Body of pancreas (tissue), 4 donors: ENCODE data around the gene RAB9B. TPM values are rescaled to one million over a fixed set of nuclear protein-coding genes. Genes with fewer than 3 reads are reported as not detected.
"Not testable (repeated sequence)": the region's sequence is repeated elsewhere in the genome, so short reads cannot be mapped to it uniquely, and the experiment has no call there.

Experiments
- ATAC-seq: fragments of 150-250 bp; one replicate; pipeline ENCODE4 v1.9.1; 2016
- DNase-seq, 4 donors: peaks; one replicate each; pipeline ENCODE4 v3.0.0-alpha.2; 2019
- H3K27ac ChIP-seq, 4 donors: fragments of 200-600 bp; sonication (generic); 1 replicate in 3 of 4; 2 replicates in 1 of 4; pipeline versions ENCODE4 v1.5.1 to v1.6.1; 2016 to 2019; ENCODE audit warnings: mild to moderate bottlenecking in 1 of 4, mixed read lengths in 1 of 4, moderate library complexity in 1 of 4
- H3K27me3 ChIP-seq, 2 donors: fragments of 200-600 bp; sonication (generic); one replicate each; pipeline ENCODE4 v1.6.0; 2016; ENCODE audit warnings: mild to moderate bottlenecking in 1 of 2
- H3K36me3 ChIP-seq, 2 donors: fragments of 200-600 bp; sonication (generic); replicated peaks in 1 of 2; 2 replicates each; pipeline ENCODE4 v1.5.1; 2016; ENCODE audit warnings: low read depth in 2 of 2; ENCODE audit not compliant: insufficient read depth in 1 of 2
- H3K4me1 ChIP-seq: fragments of 200-600 bp; sonication (generic); one replicate; pipeline ENCODE4 v1.6.0; 2016
- H3K4me3 ChIP-seq, 2 donors: fragments of 200-600 bp; sonication (generic); 1 replicate in 1 of 2; 2 replicates in 1 of 2; pipeline ENCODE4 v1.5.1; 2016 to 2019
- H3K9me3 ChIP-seq, 3 donors: fragments of 200-600 bp; sonication (generic); 1 replicate in 2 of 3; 2 replicates in 1 of 3; pipeline ENCODE4 v1.5.1; 2016
- CTCF ChIP-seq, 7 experiments: fragments of 450-650 bp in 4 of 7; fragments of 200-600 bp in 3 of 7; sonication (generic) in 3 of 7; IDR thresholded peaks; one replicate each; pipeline ENCODE4 v1.5.1; 2016 to 2019; ENCODE audit warnings: antibody characterized with exemption in 7 of 7
- POLR2A ChIP-seq, 3 donors: fragments of 450-650 bp; IDR thresholded peaks; one replicate each; pipeline ENCODE4 v1.6.1; 2016; ENCODE audit warnings: antibody characterized with exemption in 3 of 3, mild to moderate bottlenecking in 2 of 3
- WGBS, 2 donors: methylation state at CpG; one replicate each; pipeline ENCODE4 v1.1.5; 2017; 5-methylcytosine and 5-hydroxymethylcytosine counted together
- intact Hi-C: fragments of 100-400 bp; cut with DNase I; formaldehyde crosslinking; loops from one replicate; pipeline ENCODE4 v1.15.1; 2023
- total RNA-seq, 2 donors: library from RNA; depleted of rRNA; stranded (reverse); fragments of >200 nt; gene quantifications; one replicate each; pipeline ENCODE4 v1.1.0, GENCODE V29; 2016

Gene RAB9B
- total RNA-seq, 2 donors from 2014 or later = 0.66 to 0.78 TPM

GRCh38 chrX:103817502-103817901 is 14.6 kb downstream of the RAB9B start:
- no peaks in the 10 kb centered on the region for H3K9me3 ChIP-seq
- H3K27me3 ChIP-seq = no peaks in the 10 kb centered on the region
- H3K4me1 ChIP-seq = no peaks in the 10 kb centered on the region
- H3K36me3 ChIP-seq = no peaks in the 10 kb centered on the region
- ATAC-seq (no peak), DNase-seq (peak in 1 of 4 donors; percentile 12)
- no peak overlapping the region for H3K27ac ChIP-seq
- 11 to 15% methylated on average over 5 of the region's 5 CpGs for WGBS, 2 donors
- H3K4me3 ChIP-seq = no peak overlapping the region
- intact Hi-C loops = loop anchor here (5.0 kb wide), 1 partner anchor 280 kb away; no protein-coding TSS in a partner anchor
- TF ChIP-seq POLR2A (IDR thresholded peaks at IDR 0.05) = no peak
- TF ChIP-seq CTCF (IDR thresholded peaks at IDR 0.05) = peak; percentile 52 to 81 (median 58)

GRCh38 chrX:103817101-103817500 is 15.0 kb downstream of the RAB9B start:
- WGBS, 2 donors = 39% methylated on average over 5 of the region's 5 CpGs
- H3K36me3 ChIP-seq = not testable (repeated sequence)

GRCh38 chrX:103811858-103812257 is 20.2 kb downstream of the RAB9B start:
- no peaks in the 10 kb centered on the region for H3K4me1 ChIP-seq
- 80 to 87% methylated on average over 3 of the region's 3 CpGs for WGBS, 2 donors
- DNase-seq = no peak
- no peak for ATAC-seq
- H3K36me3 ChIP-seq = no peaks in the 10 kb centered on the region
- H3K9me3 ChIP-seq = no peaks in the 10 kb centered on the region
- H3K27me3 ChIP-seq = no peaks in the 10 kb centered on the region
- TF ChIP-seq POLR2A (IDR thresholded peaks at IDR 0.05) = no peak
- TF ChIP-seq CTCF (IDR thresholded peaks at IDR 0.05) = no peak
- H3K4me3 ChIP-seq = no peak overlapping the region
- H3K27ac ChIP-seq = no peak overlapping the region
- intact Hi-C loops = no loop called here

More at GRCh38 chrX:103817101-103817500, 15.0 kb downstream of the RAB9B start:
- not testable (repeated sequence) for DNase-seq, H3K4me1 ChIP-seq, H3K9me3 ChIP-seq, H3K27ac ChIP-seq, ATAC-seq, H3K27me3 ChIP-seq, H3K4me3 ChIP-seq
- intact Hi-C loops = loop anchor here (5.0 kb wide), 1 partner anchor 280 kb away; no protein-coding TSS in a partner anchor

- Histone ChIP-seq H3K27me3 (no peaks in the 10 kb centered on the region), H3K4me3 (no peak overlapping the region), H3K4me1 (no peaks in the 10 kb centered on the region), H3K9me3 (no peaks in the 10 kb centered on the region), H3K36me3 (no peaks in the 10 kb centered on the region), H3K27ac (no peak overlapping the region)
- 55 to 61% methylated on average over 4 of the region's 4 CpGs for WGBS, 2 donors
- ATAC-seq = no peak
- TF ChIP-seq CTCF (IDR thresholded peaks at IDR 0.05) = no peak
- TF ChIP-seq POLR2A (IDR thresholded peaks at IDR 0.05) = no peak
- DNase-seq = no peak
- intact Hi-C loops = no loop called here
Observed at GRCh38 chrX:103806862-103807474, 25.1 kb downstream of the RAB9B start.

GRCh38 chrX:103805860-103806259 is 26.2 kb downstream of the RAB9B start:
- Histone ChIP-seq H3K4me1 (no peaks in the 10 kb centered on the region), H3K27me3 (no peaks in the 10 kb centered on the region), H3K27ac (no peak overlapping the region), H3K9me3 (no peaks in the 10 kb centered on the region), H3K36me3 (no peaks in the 10 kb centered on the region), H3K4me3 (no peak overlapping the region)
- TF ChIP-seq POLR2A (IDR thresholded peaks at IDR 0.05) = no peak
- no peak for TF ChIP-seq CTCF (IDR thresholded peaks at IDR 0.05)
- DNase-seq = no peak
- intact Hi-C loops = no loop called here
- ATAC-seq = no peak
